CD4-positive, CD25-positive, alpha-beta regulatory T cell (primary cell): ENCODE data around the gene RBM38. TPM values are rescaled to one million over a fixed set of nuclear protein-coding genes. Genes with fewer than 3 reads are reported as not detected.

Source experiments
- ATAC-seq, 2 donors: fragments of 150-1000 bp; cut with Tn5 transposase; one replicate each; pipeline ENCODE4 v1.10.0; 2021; ENCODE audit warnings: low read depth in 2 of 2, moderate number of reproducible peaks in 2 of 2, moderate library complexity in 1 of 2
- DNase-seq, 3 donors: peaks; one replicate each; pipeline versions ENCODE4 v3.0.0 to v3.0.0-alpha.2; 2012 to 2022; ENCODE audit warnings: mixed read lengths in 1 of 3
- H3K27ac ChIP-seq: one replicate; pipeline ENCODE4 v1.7.0; 2013; ENCODE audit warnings: mild to moderate bottlenecking, low read length; ENCODE audit not compliant: insufficient read depth, poor library complexity, severe bottlenecking
- H3K27me3 ChIP-seq: one replicate; pipeline ENCODE4 v1.7.0; 2013; ENCODE audit warnings: low read length; ENCODE audit not compliant: control insufficient read depth, insufficient read depth
- H3K36me3 ChIP-seq: one replicate; pipeline ENCODE4 v1.7.0; 2013; ENCODE audit warnings: mild to moderate bottlenecking, low read length, moderate library complexity; ENCODE audit not compliant: control insufficient read depth, insufficient read depth
- H3K4me1 ChIP-seq: 2 replicates; pipeline ENCODE4 v1.7.0; 2013; ENCODE audit warnings: mild to moderate bottlenecking, low read length; ENCODE audit not compliant: insufficient read depth, control insufficient read depth, poor library complexity, severe bottlenecking
- H3K4me3 ChIP-seq: one replicate; pipeline ENCODE4 v1.7.0; 2013; ENCODE audit warnings: low read depth, mild to moderate bottlenecking, low read length, moderate library complexity
- H3K9me3 ChIP-seq, 2 experiments: 1 replicate in 1 of 2; 2 replicates in 1 of 2; pipeline ENCODE4 v1.7.0; 2013; ENCODE audit warnings: low read length in 2 of 2, mild to moderate bottlenecking in 1 of 2, moderate library complexity in 1 of 2; ENCODE audit not compliant: control insufficient read depth in 2 of 2
- H3K27ac Mint-ChIP-seq, 3 donors: one replicate each; pipeline ENCODE4 v1.8.0; 2020 to 2022; ENCODE audit warnings: mild to moderate bottlenecking in 3 of 3, mixed read lengths in 3 of 3, moderate library complexity in 2 of 3
- H3K27me3 Mint-ChIP-seq: one replicate; pipeline ENCODE4 v1.8.0; 2022; ENCODE audit warnings: mild to moderate bottlenecking, mixed read lengths
- H3K36me3 Mint-ChIP-seq: one replicate; pipeline ENCODE4 v1.8.0; 2020; ENCODE audit warnings: mixed read lengths
- H3K4me1 Mint-ChIP-seq, 4 donors: one replicate each; pipeline ENCODE4 v1.8.0; 2020 to 2022; ENCODE audit warnings: mixed read lengths in 4 of 4, mild to moderate bottlenecking in 1 of 4
- H3K4me3 Mint-ChIP-seq, 4 donors: one replicate each; pipeline ENCODE4 v1.8.0; 2020 to 2022; ENCODE audit warnings: mild to moderate bottlenecking in 4 of 4, mixed read lengths in 4 of 4, moderate library complexity in 3 of 4
- H3K9me3 Mint-ChIP-seq, 7 donors: one replicate each; pipeline ENCODE4 v1.8.0; 2020 to 2022; ENCODE audit warnings: mixed read lengths in 7 of 7, mild to moderate bottlenecking in 3 of 7, moderate library complexity in 2 of 7
- polyA plus RNA-seq, 4 donors: library from polyadenylated mRNA; unstranded; fragments of 300-500 nt; fragmentation: Illumina TruSeq; gene quantifications; one replicate each; pipeline ENCODE4 v1.2.3, GENCODE V29; 2021
- total RNA-seq: library from RNA; stranded (reverse); gene quantifications from one replicate; pipeline ENCODE4 v1.2.3, GENCODE V29; 2022

Gene RBM38
- total and polyA plus RNA-seq, 5 donors from 2014 or later: 71.9 to 322 (median 126) TPM

DNA sequence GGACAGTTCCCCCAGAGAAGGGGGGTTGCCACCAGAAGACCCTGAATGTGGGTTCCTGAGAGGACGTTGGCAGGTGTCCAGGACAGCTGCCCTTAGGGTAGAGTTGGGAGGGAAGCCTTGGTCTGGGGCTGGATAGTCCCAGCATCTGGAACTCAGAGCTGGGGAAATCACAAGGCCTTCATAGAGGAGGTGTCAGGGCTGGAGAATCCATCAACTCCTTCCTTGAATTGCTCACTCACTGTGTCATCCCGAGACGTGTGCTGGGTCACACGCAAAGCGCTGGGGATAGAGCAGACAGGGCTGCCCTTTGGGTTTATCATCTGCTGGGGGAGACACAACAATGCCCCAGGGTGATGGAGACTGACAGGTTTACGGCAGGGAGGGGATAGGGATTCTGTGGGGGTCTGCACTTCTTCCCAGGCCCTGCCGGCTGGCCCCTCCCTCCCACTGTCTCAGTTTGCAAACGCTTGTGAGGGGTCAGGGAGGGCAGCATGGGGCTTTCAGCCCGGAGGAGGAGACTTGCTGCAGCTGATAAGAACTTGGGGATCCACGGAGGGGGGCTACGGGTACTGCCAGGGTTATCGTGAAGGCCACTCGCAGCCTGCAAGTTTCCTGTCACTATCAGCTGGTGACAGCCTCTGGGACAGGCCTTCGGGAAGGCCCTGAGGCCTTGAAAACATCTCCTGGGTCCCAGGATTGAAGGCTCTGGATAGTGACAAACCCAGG, 18.6 kb downstream of the RBM38 start:
- peak overlapping the region; percentile 46 to 92 (median 85) for H3K27ac Mint-ChIP-seq
- peaks cover 8% of the 10 kb centered on the region for H3K27me3 Mint-ChIP-seq
- ATAC-seq (no peak), DNase-seq (no peak)
- Histone ChIP-seq H3K4me3 (no peak overlapping the region), H3K27me3 (no peaks in the 10 kb centered on the region), H3K36me3 (peaks cover 50% of the 10 kb centered on the region), H3K27ac (no peak overlapping the region), H3K9me3 (no peaks in the 10 kb centered on the region), H3K4me1 (peaks cover 27% of the 10 kb centered on the region)
- H3K36me3 Mint-ChIP-seq: peaks cover 20% of the 10 kb centered on the region
- H3K9me3 Mint-ChIP-seq: no peaks in the 10 kb centered on the region
- peak overlapping the region in 2 of 4 donors; percentile 70 to 86 for H3K4me3 Mint-ChIP-seq
- peaks cover 0 to 47% (median 15%) of the 10 kb centered on the region in 4 donors for H3K4me1 Mint-ChIP-seq

DNA sequence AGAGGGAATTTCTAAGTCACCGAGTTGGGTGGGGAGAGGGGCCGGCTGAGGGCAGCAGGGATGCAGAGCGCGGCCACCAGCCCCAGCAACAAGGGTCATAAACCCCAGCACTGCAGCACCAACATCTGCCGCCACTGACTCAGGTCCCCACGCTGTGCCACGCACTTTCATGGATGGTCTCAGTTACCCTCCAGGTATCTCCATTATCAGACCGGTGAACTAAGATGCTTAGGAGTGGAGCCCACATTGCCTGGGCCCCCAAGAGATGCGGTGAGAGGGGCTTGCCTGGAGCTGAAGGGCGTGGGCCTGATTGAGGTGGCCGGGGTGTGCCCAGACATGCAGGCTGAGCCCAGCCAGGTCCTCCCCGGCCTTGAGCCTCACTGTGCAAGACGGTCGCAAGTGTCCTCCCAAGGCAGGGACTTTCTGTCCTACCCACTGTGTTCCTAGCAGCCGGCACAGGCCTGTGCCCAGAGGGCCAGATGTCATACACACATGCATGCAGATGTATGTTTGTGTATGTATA, 19.3 kb downstream of the RBM38 start:
- H3K27me3 ChIP-seq: no peaks in the 10 kb centered on the region
- no peaks in the 10 kb centered on the region for H3K9me3 ChIP-seq
- Mint-ChIP-seq H3K27me3 (peaks cover 8% of the 10 kb centered on the region), H3K4me1 (peaks cover 0 to 41% (median 15%) of the 10 kb centered on the region in 4 donors), H3K36me3 (peaks cover 20% of the 10 kb centered on the region), H3K9me3 (no peaks in the 10 kb centered on the region), H3K27ac (peak overlapping the region; percentile 20 to 56 (median 52)), H3K4me3 (peak overlapping the region in 2 of 4 donors; percentile 73 to 86)
- DNase-seq: no peak
- H3K36me3 ChIP-seq: peaks cover 44% of the 10 kb centered on the region
- H3K4me3 ChIP-seq: no peak overlapping the region
- H3K4me1 ChIP-seq: peaks cover 21% of the 10 kb centered on the region
- ATAC-seq: no peak
- no peak overlapping the region for H3K27ac ChIP-seq

DNA sequence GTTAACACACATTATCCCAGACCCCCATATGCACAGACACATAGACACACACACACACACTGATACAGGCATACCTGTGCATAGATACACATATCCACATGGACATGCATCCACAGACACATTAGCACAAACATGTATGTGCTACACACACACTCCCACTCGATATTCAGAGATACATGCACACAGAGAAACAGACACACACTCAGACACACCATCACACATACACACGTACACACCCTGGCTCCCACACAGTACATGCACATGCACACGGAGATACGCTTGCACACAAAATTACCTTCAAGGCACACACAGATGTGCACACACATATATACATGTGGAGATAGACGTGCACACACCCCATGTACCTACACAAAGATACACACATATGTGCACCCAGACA, 19.7 kb downstream of the RBM38 start:
- Histone ChIP-seq H3K36me3 (peaks cover 39% of the 10 kb centered on the region), H3K4me3 (no peak overlapping the region), H3K27me3 (no peaks in the 10 kb centered on the region), H3K4me1 (peaks cover 17% of the 10 kb centered on the region), H3K27ac (no peak overlapping the region), H3K9me3 (no peaks in the 10 kb centered on the region)
- Mint-ChIP-seq H3K4me1 (peaks cover 0 to 41% (median 15%) of the 10 kb centered on the region in 4 donors), H3K27ac (peak overlapping the region; percentile 20 to 56 (median 52)), H3K36me3 (peaks cover 20% of the 10 kb centered on the region), H3K27me3 (peaks cover 8% of the 10 kb centered on the region), H3K4me3 (peak overlapping the region in 3 of 4 donors; percentile 2 to 86 (median 73)), H3K9me3 (no peaks in the 10 kb centered on the region)
- ATAC-seq (no peak), DNase-seq (no peak)

DNA sequence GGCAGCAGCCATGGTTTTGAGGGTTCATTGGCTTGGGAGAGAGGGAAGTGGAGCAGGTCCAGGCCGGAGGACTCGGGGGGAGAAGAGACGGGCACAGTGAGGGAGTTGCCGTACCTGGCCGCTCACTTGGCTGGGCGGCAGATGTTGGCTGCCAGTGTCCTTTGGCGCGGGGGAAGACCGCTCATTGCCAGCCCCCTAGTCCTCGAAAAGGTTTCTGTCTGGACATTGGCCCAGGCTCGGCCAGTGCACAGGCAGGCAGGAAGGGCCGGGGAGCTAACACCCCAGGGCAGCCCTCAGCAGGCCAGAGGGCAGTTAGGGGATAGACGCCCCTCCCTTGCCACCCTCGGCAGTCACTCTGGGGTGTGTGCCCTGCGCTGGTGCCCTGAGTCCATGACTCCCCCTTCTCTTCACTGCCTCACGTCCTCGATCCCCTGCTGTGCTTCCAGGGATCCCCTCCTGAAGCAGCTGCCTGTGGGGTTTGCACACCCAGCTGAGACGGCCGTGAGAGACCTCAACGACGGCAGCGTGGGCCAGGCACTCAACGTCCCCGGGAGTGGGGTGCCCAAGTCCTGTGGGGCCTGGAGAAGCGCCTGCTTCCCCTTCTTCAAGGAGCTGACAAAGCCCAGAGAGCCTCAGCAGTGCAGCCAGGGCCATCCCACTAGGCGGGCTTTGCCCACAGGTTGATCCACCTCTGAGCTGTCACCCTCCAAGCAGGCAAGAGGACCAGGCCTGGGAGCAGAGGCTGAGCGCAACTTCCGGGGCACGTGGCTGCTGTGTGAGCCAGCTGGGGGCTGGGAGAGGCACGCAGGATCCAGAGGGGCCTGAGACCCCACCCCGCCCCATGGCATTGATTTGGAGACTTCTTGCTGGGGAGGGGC, 20.4 kb downstream of the RBM38 start:
- no peaks in the 10 kb centered on the region for H3K9me3 ChIP-seq
- no peak for ATAC-seq
- H3K4me3 ChIP-seq: no peak overlapping the region
- peaks cover 33% of the 10 kb centered on the region for H3K36me3 ChIP-seq
- Mint-ChIP-seq H3K4me1 (peaks cover 0 to 37% (median 15%) of the 10 kb centered on the region in 4 donors), H3K4me3 (peak overlapping the region in 1 of 4 donors; percentile 73), H3K27me3 (peaks cover 8% of the 10 kb centered on the region), H3K36me3 (peaks cover 20% of the 10 kb centered on the region), H3K9me3 (no peaks in the 10 kb centered on the region), H3K27ac (peak overlapping the region in 1 of 3 donors; percentile 56)
- no peak overlapping the region for H3K27ac ChIP-seq
- peaks cover 16% of the 10 kb centered on the region for H3K4me1 ChIP-seq
- H3K27me3 ChIP-seq: no peaks in the 10 kb centered on the region
- no peak for DNase-seq

DNA sequence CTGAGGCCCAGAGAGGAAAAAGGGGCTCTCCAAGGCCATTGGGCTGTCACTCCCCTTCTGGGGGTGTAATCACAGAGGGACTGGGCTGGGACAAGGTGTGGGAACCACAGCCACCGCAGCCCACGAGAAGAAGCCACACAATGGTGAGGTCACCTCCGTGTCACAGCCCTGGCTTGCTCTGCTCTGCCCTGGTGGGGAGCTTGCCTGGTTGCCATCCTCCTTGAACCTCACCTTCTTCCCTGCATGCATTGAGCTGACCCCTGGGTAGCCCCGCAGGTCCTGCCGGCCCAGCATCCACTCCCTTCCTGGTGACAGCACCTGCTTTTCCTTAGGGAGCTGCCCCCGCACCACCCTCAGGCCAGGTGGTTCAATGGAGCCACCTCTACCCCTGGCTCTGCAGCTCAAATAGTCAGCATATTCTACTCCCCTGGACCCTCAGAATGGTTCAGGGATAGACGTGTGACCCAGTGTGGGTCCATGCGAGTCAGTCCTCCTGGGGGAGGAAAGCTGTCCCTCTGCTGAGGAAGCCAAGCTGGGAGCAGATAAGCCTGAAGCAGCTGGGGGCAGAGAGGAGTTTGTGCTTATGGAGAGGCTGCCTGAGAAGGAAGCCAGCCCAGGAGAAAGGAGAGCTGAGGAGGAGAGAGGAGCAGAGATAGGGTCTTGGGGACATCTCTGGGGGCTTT, 21.3 kb downstream of the RBM38 start:
- peak overlapping the region in 1 of 4 donors; percentile 22 for H3K4me3 Mint-ChIP-seq
- Histone ChIP-seq H3K9me3 (no peaks in the 10 kb centered on the region), H3K4me3 (no peak overlapping the region), H3K4me1 (peaks cover 13% of the 10 kb centered on the region), H3K27ac (no peak overlapping the region), H3K27me3 (no peaks in the 10 kb centered on the region), H3K36me3 (peaks cover 25% of the 10 kb centered on the region)
- DNase-seq (no peak), ATAC-seq (no peak)
- H3K4me1 Mint-ChIP-seq: peaks cover 0 to 31% (median 16%) of the 10 kb centered on the region in 4 donors
- peaks cover 11% of the 10 kb centered on the region for H3K36me3 Mint-ChIP-seq
- no peak overlapping the region for H3K27ac Mint-ChIP-seq
- H3K9me3 Mint-ChIP-seq: no peaks in the 10 kb centered on the region
- peaks cover 8% of the 10 kb centered on the region for H3K27me3 Mint-ChIP-seq

DNA sequence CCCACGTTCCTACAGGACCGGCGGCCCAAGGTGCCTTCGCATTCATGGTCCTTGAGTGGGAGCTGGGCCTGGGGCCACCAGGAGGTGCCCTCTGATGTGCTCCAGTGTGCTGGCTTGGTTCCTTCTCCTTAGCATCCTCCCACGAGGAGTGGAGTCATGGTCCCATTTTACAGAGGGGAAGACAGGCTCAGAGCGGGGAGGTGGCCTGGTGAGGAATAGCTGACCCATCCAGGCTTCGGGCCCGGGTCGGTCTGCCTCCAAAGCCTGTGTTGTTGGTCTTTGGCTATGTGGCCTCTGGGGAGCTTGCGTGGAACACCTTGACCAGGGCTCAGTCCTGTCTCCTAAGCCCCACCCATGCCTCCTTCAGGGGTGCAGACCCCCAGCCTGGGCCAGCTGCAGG, 22.8 kb downstream of the RBM38 start:
- no peak for ATAC-seq

DNA sequence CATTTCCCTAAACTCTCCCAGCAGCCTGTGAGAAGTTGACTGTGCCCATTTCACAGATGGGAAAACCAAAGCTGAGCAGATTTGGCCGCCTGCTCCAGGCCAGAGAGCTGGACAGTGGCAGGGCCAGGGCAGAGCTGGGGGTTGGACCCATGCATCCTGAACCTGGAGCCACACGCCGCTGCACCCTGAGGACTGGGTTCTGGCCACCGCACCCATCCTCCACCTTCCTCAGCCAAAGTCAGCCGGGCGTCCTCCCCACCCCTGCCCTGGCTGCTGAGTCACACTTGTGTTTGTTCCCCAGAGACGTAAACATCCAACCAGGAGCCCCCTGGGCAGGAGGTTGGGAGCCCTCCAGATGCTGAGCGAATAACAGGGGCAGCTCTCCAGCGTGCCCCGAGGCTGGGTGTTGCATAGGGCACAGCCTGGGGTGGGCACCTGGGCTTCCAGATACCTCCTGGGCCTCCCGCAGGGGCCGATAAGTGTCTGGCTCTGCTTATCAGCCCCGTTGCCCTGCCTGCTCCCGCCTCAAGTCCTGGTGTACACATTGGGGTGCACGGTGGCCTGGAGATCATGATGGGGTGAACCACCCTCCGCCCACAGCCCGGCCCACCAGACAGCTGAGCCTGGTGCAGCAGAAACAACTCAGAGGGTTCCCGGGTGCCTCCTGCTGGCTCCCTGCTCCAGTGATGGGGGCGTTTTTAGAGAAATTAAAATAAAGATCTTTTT, 23.8 kb downstream of the RBM38 start:
- Histone ChIP-seq H3K9me3 (no peaks in the 10 kb centered on the region), H3K27ac (no peak overlapping the region), H3K27me3 (no peaks in the 10 kb centered on the region), H3K4me1 (peaks cover 9% of the 10 kb centered on the region), H3K4me3 (no peak overlapping the region), H3K36me3 (peaks cover 3% of the 10 kb centered on the region)
- Mint-ChIP-seq H3K27ac (no peak overlapping the region), H3K9me3 (no peaks in the 10 kb centered on the region), H3K36me3 (peaks cover 5% of the 10 kb centered on the region), H3K27me3 (peaks cover 8% of the 10 kb centered on the region), H3K4me3 (no peak overlapping the region), H3K4me1 (peaks cover 1 to 29% (median 8%) of the 10 kb centered on the region in 4 donors)
- ATAC-seq (no peak), DNase-seq (no peak)

More for the DNA sequence above, 22.8 kb downstream of the RBM38 start:
- H3K27me3 Mint-ChIP-seq: peaks cover 8% of the 10 kb centered on the region
- Histone ChIP-seq H3K27me3 (no peaks in the 10 kb centered on the region), H3K4me3 (no peak overlapping the region), H3K4me1 (peaks cover 12% of the 10 kb centered on the region), H3K27ac (no peak overlapping the region), H3K9me3 (no peaks in the 10 kb centered on the region), H3K36me3 (peaks cover 13% of the 10 kb centered on the region)
- H3K4me3 Mint-ChIP-seq: no peak overlapping the region
- no peak for DNase-seq
- H3K9me3 Mint-ChIP-seq: no peaks in the 10 kb centered on the region
- peaks cover 5% of the 10 kb centered on the region for H3K36me3 Mint-ChIP-seq
- H3K27ac Mint-ChIP-seq: peak overlapping the region in 1 of 3 donors; percentile 26
- peaks cover 7 to 35% (median 8%) of the 10 kb centered on the region in 4 donors for H3K4me1 Mint-ChIP-seq
